IMR-90 (cell line): Measurements from ENCODE around the gene TBC1D1. TPM values are rescaled to one million over a fixed set of nuclear protein-coding genes. Genes with fewer than 3 reads are reported as not detected.

Experiments used
- CEBPB ChIP-seq: IDR thresholded peaks from 2 replicates; pipeline ENCODE4 v1.6.1; 2012; ENCODE audit warnings: low read depth, low read length, improper control_type of control experiment
- MAZ ChIP-seq: IDR thresholded peaks from 2 replicates; pipeline ENCODE4 v1.6.1; 2012; ENCODE audit warnings: low read depth, mild to moderate bottlenecking, low read length, improper control_type of control experiment, moderate library complexity, borderline replicate concordance
- MXI1 ChIP-seq: IDR thresholded peaks from 2 replicates; pipeline ENCODE4 v1.6.1; 2012; ENCODE audit warnings: low read depth, mild to moderate bottlenecking, low read length, moderate library complexity, borderline replicate concordance
- POLR2A ChIP-seq: IDR thresholded peaks from 2 replicates; pipeline ENCODE4 v1.6.1; 2012; ENCODE audit warnings: mild to moderate bottlenecking, low read depth, low read length
- polyA plus RNA-seq, 3 experiments: library from polyadenylated mRNA; depleted of rRNA; stranded (reverse); fragments of >200 nt; gene quantifications; 2 replicates each; pipeline ENCODE4 v1.2.3, GENCODE V29; 2012; ENCODE audit warnings: low replicate concordance in 1 of 3
- total RNA-seq: library from RNA; depleted of rRNA; stranded (reverse); fragments of >200 nt; gene quantifications from 2 replicates; pipeline ENCODE4 v1.2.3, GENCODE V29; 2012
- TF ChIP-seq, protein P1 (sequence below): conservative IDR thresholded peaks from 2 replicates; pipeline ENCODE4 v1.5.1; 2012; ENCODE audit warnings: mild to moderate bottlenecking, low read depth, low read length, improper control_type of control experiment

The TBC1D1 gene
- total and polyA plus RNA-seq, 2 of the 4 experiments (the other 2 are of a cell fraction), result 42.4 to 104 TPM

- TF ChIP-seq MXI1 (no peak), POLR2A (no peak), MAZ (no peak), CEBPB (no peak)
- TF ChIP-seq, protein P1, sequence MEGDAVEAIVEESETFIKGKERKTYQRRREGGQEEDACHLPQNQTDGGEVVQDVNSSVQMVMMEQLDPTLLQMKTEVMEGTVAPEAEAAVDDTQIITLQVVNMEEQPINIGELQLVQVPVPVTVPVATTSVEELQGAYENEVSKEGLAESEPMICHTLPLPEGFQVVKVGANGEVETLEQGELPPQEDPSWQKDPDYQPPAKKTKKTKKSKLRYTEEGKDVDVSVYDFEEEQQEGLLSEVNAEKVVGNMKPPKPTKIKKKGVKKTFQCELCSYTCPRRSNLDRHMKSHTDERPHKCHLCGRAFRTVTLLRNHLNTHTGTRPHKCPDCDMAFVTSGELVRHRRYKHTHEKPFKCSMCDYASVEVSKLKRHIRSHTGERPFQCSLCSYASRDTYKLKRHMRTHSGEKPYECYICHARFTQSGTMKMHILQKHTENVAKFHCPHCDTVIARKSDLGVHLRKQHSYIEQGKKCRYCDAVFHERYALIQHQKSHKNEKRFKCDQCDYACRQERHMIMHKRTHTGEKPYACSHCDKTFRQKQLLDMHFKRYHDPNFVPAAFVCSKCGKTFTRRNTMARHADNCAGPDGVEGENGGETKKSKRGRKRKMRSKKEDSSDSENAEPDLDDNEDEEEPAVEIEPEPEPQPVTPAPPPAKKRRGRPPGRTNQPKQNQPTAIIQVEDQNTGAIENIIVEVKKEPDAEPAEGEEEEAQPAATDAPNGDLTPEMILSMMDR, result no peak
Measured at GRCh38 chr4:37891260-37892159, 626 bp downstream of the TBC1D1 start (continued).
